Measurements from ENCODE around the gene SPDYE2.
"Not testable (repeated sequence)": the region's sequence is repeated elsewhere in the genome, so short reads cannot be mapped to it uniquely, and the experiment has no call there.

DNA sequence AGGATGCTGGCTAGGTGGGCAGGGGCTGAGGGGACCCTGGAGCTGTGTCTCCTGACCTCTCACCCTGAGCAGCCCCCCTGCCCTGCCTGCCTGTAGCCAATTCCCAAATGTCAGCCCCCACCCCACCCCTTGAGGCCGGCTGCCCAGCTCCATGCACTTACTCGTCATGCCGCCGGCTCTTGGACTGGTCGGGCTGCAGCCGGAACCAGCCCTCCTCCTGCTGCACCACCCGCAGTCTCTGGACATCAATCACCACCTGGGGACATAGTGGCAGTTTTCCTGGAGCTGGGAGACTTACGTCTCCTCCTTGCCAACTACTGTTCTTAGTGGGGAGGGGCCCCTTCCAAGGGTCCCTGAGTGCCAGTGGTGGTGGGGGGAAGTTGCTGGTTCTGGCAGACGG lies 48.7 kb downstream of the SPDYE2 start:
- TF ChIP-seq KDM1A (IDR thresholded peaks at IDR 0.05; ENCODE audit: low read depth); POLR2A (IDR thresholded peaks at IDR 0.05; ENCODE audit: low read length); MYC (IDR thresholded peaks at IDR 0.05; ENCODE audit: borderline replicate concordance, low read length); NFE2L2 (conservative IDR thresholded peaks at IDR 0.05; ENCODE audit: low read length); RFX5 (IDR thresholded peaks at IDR 0.05); CHD2 (IDR thresholded peaks at IDR 0.05; ENCODE audit: low read length, partially characterized antibody); HMGXB4 (CRISPR knock-in tag; IDR thresholded peaks at IDR 0.05; ENCODE audit: borderline replicate concordance); HOXB13 (CRISPR knock-in tag; IDR thresholded peaks at IDR 0.05; ENCODE audit: low read depth): not testable (repeated sequence)
- TF ChIP-seq, protein P1, sequence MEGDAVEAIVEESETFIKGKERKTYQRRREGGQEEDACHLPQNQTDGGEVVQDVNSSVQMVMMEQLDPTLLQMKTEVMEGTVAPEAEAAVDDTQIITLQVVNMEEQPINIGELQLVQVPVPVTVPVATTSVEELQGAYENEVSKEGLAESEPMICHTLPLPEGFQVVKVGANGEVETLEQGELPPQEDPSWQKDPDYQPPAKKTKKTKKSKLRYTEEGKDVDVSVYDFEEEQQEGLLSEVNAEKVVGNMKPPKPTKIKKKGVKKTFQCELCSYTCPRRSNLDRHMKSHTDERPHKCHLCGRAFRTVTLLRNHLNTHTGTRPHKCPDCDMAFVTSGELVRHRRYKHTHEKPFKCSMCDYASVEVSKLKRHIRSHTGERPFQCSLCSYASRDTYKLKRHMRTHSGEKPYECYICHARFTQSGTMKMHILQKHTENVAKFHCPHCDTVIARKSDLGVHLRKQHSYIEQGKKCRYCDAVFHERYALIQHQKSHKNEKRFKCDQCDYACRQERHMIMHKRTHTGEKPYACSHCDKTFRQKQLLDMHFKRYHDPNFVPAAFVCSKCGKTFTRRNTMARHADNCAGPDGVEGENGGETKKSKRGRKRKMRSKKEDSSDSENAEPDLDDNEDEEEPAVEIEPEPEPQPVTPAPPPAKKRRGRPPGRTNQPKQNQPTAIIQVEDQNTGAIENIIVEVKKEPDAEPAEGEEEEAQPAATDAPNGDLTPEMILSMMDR (IDR thresholded peaks at IDR 0.05): not testable (repeated sequence)

Measured in A549 (cell line).